Left kidney (tissue), 2 donors: ENCODE results near the gene MSX1. TPM values are rescaled to one million over a fixed set of nuclear protein-coding genes. Genes with fewer than 3 reads are reported as not detected.

Source experiments
- DNase-seq: peaks from one replicate; pipeline ENCODE4 v3.0.0-alpha.2; 2013
- polyA plus RNA-seq: library from polyadenylated mRNA; unstranded; fragments of 120-200 nt; gene quantifications from one replicate; pipeline ENCODE4 v1.2.1, GENCODE V29; 2013; ENCODE audit not compliant: insufficient read length

Gene MSX1
- polyA plus RNA-seq, 1 donor, result 0.76 TPM

DNA sequence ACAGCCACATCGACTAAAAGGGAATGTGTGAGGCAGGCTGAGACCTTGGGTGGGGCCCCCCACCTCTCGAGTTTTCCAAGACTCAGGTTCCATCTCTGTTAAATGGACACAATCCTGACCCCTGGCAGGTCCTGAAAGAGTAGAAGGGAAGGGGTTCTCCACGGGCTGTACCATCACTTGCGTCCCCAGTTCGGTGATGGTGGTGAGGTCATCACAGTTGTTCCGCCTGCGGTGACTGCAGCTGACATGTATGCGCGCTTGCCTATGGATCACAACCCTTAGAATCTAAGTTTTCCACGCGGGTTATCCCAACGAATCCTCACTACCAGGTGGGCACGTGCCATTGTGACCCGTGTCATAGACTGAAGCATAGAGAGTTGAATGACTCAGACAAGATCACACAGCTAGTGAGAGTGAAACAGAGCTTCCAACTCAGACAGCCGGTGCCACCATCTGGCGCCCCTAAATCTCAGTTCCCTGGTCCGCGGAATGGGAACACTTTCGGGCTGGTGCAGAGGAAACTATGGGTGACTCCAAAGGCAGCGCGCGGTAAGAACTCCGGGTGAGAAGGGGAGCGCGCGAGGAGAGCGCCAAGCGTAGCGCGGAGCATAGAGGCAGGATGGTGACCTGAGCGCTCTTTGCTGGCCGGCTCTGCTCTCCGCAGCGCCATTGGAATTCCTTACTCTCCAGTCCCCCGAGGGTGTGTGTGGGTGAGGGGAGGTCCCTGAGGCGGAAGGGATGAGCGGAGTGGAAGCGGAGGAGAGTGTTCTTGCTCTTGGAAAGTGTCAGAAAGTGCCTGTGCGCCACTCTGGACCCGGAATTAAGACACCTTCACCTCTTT lies 10.5 kb downstream of the MSX1 start:
- no peak for DNase-seq

DNA sequence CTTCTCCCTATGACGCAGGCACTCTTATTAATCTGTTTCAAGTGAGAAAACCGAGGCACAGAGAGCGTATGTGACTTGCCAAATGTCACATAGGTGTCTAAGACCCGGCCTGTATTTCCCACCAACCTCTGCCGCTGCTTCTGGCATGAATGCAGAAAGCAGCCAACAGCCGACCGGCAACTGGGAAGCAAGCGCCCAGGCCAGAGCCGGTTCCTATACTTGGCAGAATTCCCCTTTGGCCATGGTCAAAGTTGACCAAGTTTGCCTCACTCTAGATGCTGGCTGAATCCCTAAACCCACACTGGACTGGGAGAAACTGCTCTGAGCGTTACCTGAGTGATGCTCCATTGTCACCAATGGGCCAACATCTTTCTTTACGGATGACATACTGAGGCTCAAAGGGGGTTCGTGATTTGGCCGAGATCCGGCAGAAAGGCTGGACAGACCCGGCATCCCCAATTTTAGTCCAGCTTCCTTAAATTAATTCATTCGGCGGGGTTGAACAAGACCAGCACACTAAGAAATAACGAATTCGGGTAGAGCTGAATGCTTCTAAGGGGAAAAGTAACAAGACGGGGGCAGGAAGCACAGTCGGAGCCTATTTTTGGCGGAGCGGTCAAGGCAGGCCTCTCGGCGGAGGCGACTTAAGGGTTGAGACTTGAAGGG lies 11.2 kb downstream of the MSX1 start:
- no peak for DNase-seq

DNA sequence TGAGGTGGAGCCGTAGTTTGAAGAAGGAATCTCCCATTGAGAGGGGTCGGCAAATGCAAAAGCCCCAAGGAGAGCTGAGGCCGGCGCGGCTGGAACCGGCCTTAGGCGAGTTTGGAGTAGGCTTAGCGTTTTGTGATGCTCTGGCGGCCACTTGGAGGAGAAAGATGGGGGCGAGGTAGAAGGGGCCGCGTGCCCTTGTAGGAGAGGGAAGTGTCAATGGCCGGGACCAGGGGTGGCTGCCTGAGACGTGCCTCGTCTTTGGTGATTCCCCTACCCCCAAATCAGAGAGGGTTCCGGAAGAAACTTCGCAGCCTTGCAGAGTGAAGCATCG lies 11.7 kb downstream of the MSX1 start:
- no peak for DNase-seq

DNA sequence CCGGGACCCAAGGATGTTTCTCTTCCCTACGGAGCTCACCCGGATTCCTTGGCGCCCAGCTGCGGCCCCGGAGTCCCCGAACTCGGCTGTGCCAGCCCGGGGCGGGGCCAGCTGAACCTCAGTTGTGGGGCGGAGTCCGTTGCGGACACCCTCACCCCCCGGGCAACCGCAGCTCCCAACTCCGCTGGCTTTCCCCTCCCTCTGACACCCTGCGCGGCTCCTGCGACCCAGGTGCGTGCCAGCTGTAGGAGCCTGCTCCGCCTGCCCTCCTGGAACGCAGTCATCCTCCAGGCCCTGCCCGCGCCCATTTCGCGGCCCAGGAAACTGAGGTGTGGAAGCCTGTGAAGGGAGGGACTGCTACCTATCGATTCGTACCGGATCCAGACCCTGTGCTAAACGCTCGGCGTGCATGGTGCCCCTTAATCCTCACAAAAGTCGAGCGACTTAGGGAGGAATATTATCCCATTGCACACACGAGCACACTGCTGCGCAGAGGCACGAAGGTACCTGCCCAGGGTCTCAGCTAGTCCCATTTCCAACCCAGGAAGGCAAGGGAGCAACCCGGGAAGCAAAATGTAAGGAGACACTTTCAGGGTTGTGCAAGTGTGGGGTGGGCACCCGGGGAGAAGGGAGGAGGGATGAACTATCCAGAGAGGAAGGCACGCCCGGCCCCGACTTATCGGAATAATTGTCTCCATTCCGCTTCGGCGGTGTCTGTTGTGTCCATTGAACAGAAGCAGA lies 12.3 kb downstream of the MSX1 start:
- no peak for DNase-seq

DNA sequence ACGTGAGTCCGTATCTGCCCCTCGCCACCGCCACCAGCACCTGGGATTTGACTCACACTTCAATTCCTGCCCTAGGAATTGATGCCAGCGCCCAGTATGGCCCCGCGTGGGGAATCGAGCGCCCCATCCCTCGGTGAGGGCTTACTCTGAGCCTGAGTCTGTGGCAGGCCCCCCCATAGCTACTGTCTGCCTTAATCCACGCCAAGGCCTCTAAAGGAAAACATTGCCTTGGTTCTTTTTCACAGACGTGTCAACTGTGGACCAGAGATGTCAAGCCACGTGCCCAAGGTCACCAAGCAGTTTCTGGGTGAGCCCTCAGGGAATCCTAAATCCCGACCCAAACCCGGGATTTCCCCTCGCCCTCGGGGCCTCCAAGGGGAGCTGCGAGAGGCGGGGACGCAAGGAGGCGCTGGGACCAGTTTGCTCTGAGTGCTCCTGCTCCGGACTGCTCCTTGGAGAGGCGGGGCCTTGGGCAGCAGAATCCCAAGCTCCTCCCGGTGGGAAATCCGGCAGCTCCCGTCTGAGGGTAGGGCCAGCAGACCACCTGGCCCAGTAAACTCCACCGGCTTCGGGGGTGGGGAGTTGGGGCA lies 12.9 kb downstream of the MSX1 start:
- DNase-seq, result no peak

DNA sequence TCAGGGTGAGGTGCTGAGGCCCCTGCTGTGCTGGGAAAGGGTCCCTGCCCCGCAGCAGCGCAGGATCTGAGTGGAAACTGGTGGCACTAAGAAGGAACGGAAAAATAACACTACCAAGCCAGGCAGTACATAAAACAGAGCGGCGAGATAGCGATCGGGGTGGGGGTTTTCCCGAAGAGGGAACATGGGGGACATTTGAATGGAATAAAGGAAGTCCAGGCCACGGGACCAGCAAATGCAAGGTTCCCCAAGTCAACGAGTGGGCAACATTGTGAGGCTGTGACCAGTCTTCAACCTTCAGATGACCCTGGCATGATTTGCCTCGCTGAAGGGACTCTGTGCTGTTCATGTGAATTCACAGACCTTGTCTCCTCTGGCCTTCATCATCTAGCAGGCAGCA lies 13.7 kb downstream of the MSX1 start:
- no peak for DNase-seq

DNA sequence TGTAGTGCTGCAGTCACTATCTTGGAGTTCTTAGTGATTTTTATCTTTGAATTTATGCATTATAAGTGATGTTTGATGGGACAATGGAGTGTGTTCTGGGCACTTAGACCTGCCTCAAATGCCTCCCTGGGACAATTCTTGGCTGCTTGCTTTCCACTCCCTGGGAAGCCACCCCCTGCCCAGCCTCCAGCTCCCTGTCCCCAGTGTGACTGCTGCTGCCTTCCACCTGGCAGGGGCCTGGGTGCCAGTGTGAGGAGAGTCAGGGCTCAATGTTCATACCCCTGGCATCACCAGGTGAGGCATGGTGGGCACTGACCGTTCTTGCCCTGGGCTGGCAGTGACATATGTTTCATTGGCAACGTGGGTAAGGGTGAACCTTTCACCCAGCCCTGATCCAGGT lies 14.8 kb downstream of the MSX1 start:
- no peak for DNase-seq

DNA sequence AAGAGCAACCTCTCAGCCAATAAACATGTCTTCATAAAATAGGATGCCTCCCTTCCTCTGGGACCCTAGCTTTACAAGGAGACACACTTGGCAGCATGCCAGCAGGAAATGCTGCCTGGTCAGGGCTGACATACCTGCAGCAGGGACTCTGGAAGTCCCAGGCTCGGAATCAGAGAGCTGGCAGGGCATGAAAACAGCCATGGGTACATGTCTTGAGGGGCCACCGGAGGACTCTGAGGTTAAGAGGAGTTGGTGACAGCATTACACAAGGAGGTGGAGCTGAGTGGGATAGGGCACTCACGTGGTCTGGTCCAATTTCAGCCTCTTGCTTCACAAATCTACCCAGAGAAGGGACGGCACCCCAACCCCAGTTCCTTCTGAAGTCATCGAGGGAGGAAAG lies 15.7 kb downstream of the MSX1 start:
- DNase-seq, result no peak

DNA sequence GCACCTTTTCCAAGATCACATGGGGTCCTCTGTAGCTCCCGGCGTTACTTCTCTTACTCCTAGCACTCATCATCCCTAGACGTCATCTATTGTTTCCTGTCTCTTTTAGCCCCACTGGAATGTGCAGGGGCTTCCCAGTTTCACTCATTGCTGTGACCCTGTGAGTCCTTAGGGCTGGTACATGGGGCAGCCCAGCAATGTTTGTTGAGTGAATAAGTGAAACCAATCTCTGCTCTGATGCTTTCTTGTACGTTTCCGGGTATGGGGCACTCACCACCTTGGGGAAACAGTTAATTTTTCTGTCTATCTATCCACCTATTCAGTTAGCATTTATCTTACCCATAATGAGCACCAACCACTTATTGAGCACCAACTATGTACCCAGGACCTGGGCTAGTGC lies 16.1 kb downstream of the MSX1 start:
- no peak for DNase-seq

DNA sequence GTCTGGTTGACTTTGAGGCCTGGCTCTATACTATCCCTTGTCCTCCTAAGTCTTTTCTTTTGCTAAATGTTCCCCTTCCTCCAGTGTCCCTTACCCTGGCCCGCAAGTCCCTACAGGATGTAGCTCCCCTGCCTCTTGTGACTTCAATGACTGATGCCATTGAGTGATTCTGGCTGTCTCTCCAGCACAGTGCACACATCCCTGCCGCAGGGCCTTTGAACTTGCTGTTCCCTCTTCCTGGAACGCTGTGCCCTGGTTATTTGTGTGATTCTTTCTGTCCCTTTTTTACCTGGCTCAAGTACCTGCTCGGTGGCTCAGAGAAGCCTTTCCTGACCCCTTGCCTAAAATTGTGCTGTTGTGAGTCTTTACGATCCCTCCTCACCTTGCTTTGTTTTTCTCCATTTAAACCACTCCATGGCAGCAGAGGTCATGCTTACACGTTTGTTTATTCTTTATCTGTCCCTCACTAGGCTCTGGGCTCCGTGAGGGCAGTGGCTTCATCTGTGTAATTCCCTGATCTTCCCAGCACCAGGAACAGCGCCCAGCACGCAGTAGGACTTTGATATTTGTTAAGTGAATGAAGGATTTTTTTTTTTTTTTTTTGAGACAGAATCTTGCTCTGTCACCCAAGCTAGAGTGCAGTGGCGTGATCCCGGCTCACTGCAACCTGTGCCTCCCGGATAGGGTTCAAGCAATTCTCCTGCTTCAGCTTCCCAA lies 17.6 kb downstream of the MSX1 start:
- no peak for DNase-seq

DNA sequence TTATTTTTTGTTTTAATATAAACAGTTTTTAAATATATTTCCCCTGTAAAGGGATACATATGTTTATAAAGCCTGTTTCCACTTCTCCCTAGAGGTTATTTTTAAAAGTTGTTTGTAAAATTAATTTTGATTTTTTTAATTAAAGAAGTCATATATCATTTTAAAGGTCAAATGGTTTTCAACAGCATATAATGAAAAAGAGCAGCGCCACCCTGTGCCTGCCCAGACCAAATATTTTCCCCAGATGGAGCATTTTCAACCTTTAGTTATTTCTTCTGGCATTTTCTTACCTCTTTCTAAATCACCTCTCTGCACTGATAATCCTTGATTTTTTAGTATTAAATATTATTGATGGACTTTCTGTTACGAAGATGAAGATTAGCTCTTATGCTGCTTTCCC lies 21.0 kb downstream of the MSX1 start:
- DNase-seq, result no peak

DNA sequence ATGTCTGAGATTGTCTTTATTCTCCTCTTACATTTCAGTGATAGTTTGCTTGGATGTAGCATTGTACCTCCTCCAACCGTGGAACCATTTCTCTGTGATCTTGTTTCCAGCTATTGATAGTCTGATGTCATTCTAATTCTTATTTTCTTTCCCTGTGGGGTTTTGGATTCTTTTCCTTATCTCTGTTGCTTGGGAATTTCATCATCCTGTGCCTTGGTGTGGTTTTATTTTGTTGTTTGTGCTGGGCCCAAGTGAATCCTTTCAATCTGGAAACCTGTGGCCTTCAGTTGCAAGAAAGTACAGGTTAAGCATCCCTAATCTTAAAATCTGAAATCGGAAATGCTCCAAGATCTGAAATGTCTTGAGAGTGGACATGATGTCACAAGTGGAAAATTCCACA lies 22.0 kb downstream of the MSX1 start:
- no peak for DNase-seq

DNA sequence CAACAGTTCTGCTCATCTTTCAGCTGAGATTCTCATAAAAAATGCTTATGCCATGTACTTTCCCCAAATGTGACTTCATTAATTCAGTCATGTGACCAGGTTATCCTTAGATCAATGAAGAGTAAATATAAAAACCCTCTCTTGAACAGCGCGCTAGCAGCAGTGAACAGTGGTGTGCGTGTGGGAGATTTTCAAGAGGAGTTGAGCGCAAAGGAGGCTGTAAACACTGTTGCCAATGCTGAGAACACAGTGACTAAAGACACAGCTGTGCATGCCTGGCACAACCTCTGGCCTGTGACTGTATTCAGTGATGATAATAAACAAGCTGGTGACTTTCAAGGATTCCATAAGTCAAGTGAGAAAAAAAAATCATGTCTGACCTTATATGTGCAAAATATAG lies 25.1 kb downstream of the MSX1 start:
- no peak for DNase-seq

DNA sequence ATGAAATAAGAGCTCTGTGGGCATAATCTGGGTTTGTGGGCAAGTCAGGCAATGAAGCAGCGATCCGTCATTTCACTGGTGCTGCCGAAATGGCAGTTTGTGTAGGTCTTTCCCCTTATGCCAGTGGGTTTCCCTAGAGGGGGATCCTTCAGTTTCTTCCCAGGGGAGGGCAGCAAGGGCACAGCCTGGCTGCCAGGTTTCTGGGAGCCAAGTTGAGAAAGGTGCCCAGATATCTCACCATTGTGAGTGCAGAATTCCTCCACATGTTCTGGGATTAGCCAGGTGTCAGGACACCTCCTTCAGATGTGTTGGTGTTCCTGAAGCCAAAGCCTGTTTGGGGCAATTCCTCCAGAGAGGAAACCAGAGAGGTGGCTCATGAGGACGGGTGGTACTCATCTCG lies 28.0 kb downstream of the MSX1 start:
- no peak for DNase-seq

DNA sequence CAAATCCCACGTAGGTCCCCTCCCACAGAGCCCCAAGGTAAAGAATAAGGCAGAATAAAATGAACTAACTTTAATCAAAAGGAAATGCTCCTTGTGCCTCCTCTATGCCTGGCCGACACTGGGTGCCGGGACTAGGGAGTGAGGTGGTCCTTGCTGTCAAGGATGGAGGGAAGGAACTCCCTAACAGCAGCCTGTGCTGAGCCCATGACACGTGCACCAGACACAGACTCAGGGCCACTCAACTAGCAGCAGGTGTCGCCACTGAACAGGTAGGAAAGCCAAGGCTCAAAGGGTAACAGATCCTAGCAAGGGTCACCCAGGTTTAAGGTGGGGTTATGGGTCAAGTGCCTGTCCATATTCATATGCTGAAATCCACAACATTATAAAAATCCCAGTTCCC lies 29.2 kb downstream of the MSX1 start:
- no peak for DNase-seq

DNA sequence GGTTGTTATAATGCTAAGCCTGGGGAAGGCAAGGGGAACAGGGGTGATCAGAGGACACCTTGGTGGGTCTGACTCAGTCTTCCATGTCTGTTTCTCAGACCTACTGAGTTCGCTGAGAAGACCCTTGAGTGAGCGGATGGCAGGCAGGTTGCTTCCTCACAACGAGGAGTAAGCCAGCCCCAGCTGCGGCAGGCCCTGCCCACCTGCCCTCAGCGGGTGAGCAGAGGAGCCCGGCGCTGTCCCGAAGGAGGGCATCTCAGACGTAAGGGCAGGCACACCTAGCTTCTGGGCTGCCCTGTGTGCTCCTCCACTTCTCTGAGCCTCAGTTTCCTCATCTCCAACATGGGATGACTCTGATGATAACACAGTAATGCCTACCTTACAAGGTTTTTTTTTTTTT lies 30.3 kb downstream of the MSX1 start:
- DNase-seq, result no peak

DNA sequence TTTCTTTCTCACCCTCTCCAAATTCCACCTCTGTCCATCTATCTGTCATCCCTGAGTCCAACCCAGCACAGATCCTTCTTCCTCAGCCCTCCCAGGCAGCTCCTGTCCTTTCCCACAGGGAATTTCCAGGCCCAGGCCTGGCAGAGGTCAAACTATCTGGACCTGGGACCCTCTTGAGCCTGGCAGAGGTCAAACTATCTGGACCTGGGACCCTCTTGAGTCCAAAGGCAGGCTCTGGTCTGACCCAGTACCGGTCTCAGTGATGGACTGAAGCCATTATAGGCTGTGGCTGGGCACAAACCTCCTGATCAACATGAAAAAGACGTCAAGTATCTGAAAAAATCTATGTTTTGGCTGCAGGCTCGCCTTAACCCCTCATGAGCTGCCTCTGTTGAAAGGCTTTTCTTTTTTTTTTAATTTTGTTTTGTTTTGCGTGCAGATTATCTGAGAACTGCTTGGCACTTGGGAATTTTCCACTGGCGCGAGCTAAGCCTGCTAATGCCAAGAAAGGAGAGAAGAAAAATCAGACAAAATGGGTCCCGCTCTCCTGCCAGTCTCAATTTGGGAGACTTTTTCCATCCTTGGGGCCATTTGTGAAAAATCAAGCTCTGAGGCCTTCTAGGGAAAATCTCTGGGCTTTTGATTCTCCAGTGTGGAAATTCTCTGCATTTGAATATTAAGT lies 31.2 kb downstream of the MSX1 start:
- no peak for DNase-seq

DNA sequence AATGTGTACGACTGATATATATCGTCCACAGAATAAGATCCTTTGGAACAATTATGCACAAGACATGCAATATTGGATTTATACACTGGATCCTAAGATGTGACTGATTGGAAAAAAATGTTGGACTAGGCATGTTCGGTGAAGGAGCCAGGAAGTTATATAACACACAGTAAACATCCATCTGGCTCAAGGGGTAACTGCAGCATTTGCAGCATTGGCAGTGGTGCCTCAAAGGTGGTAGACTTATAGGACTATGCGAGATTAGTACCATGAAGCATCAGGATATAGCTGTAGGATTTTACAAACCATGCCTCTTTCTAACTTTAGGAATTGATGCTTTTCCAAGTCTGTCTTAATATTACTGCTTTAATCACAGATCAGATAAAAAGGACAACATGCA lies 34.3 kb downstream of the MSX1 start:
- no peak for DNase-seq

DNA sequence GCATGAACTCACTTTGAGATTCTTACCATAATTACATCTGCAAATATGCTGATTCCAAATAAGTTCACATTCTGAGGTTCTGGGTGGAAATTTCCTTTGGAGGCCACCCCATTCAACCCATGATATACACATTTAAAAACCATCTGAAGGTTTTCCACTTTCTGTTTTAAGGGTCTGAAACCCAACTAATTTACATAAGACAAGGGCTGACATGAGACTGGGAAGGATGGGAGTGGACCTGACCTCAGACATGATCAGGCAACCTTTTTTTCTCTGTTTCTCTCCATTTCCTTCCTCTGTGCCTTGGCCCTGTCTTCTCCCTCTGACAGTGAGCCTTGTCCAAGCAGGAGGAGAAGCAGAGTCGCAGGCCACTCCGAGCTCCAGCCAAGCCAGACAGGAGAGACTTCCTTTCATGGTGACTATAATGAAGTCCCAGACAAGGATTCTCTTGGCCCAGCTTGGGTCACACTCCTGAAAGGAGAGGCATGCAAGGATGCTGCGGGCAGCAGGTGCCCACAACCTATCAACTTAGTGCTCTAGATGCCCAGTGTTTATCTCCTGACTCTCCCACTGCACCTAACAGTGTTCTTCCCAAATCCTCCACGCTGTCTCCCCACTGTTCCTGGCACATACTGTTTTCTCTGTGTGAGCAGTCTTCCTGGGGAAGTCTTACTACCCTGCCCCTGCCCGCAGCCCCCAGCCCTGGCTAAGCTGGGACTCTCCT lies 39.9 kb downstream of the MSX1 start:
- DNase-seq, result no peak

DNA sequence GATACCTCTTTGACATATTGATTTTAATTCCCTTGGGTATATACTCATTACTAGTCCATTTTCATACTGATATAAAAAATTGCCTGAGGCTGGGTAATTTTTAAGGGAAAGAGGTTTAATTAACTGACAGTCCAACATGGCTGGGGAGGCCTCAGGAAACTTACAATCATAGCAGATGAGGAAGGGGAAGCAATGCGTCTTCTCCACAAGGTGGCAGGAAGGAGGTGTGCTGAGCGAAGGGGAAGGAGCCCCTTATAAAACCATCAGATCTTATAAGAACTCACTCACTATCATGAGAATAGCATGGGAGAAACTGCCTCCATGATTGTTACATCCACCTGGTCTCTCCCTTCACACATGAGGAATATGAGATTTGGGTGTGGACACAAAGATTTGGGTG lies 42.4 kb downstream of the MSX1 start:
- no peak for DNase-seq

DNA sequence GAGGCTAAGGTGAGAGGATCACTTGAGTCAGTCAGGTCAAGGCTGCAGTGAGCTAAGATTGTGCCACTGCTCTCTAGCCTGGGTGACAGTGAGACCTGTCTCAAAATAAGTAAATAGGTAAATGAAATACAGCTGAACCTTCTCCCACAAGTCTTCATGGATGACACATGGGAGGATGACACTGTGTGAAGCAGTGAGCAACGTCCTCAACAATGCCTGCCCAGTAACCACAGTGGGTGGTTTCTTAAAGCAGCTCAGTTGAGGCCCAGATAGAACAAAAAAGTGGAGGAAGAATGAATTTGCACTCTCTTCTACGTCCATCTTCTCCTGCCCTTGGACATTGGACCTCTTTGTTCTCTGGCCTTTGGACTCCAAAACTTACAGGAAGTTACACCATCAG lies 52.7 kb downstream of the MSX1 start:
- no peak for DNase-seq
